A673 (cell line): Measurements from ENCODE around the gene UBE2E2. TPM values are rescaled to one million over a fixed set of nuclear protein-coding genes. Genes with fewer than 3 reads are reported as not detected.
"Not testable (repeated sequence)": the region's sequence is repeated elsewhere in the genome, so short reads cannot be mapped to it uniquely, and the experiment has no call there.

Experiments used
- BruUV-seq: library from RNA; stranded (reverse); fragments of 400-500 nt; replicated peaks from 2 replicates; lab custom pipeline; 2021; lab: Mats Ljungman, UMichigan
- CTCF ChIA-PET: fragments of 300-600 bp; sonication (Branson Sonifier 250); formaldehyde crosslinking; loops from one replicate; lab custom pipeline; 2022; ENCODE audit warnings: antibody characterized with exemption; lab: Charles Lee
- POLR2A ChIA-PET: fragments of 300-600 bp; sonication (Branson Sonifier 250); formaldehyde crosslinking; loops from one replicate; lab custom pipeline; 2022; ENCODE audit warnings: antibody characterized with exemption; ENCODE audit not compliant: low non-redundant PET; lab: Charles Lee
- DNase-seq: peaks from one replicate; pipeline ENCODE4 v3.0.0-alpha.2; 2015; ENCODE audit warnings: low spot score
- H3K27ac ChIP-seq: fragments of 200-600 bp; sonication (generic); 2 replicates; pipeline ENCODE4 v1.5.1; 2016; ENCODE audit warnings: mixed run types, low read depth, mild to moderate bottlenecking, mixed read lengths, antibody characterized with exemption, low read length; ENCODE audit not compliant: poor library complexity, severe bottlenecking
- H3K27me3 ChIP-seq: fragments of 200-600 bp; sonication (generic); replicated peaks from 2 replicates; pipeline ENCODE4 v1.6.1; 2017; ENCODE audit warnings: mixed run types, low read depth, mild to moderate bottlenecking, mixed read lengths, antibody characterized with exemption, low read length; ENCODE audit not compliant: insufficient read depth, poor library complexity
- H3K36me3 ChIP-seq: fragments of 200-600 bp; sonication (generic); 2 replicates; pipeline ENCODE4 v1.6.1; 2016; ENCODE audit warnings: mixed run types, mild to moderate bottlenecking, mixed read lengths, antibody characterized with exemption, low read length; ENCODE audit not compliant: insufficient read depth, poor library complexity, severe bottlenecking
- H3K4me1 ChIP-seq: fragments of 200-600 bp; sonication (generic); 2 replicates; pipeline ENCODE4 v1.6.1; 2017; ENCODE audit warnings: mixed run types, mild to moderate bottlenecking, mixed read lengths, antibody characterized with exemption, low read length; ENCODE audit not compliant: insufficient read depth, poor library complexity, severe bottlenecking
- H3K4me3 ChIP-seq: fragments of 200-600 bp; sonication (generic); 2 replicates; pipeline ENCODE4 v1.5.1; 2016; ENCODE audit warnings: low read depth, mixed run types, mild to moderate bottlenecking, mixed read lengths, low read length; ENCODE audit not compliant: poor library complexity, severe bottlenecking
- H3K9me3 ChIP-seq: fragments of 200-600 bp; sonication (generic); 2 replicates; pipeline ENCODE4 v1.6.1; 2016; ENCODE audit warnings: mixed run types, low read depth, mild to moderate bottlenecking, mixed read lengths, antibody characterized with exemption, low read length; ENCODE audit not compliant: poor library complexity, severe bottlenecking
- EZH2 ChIP-seq: fragments of 200-600 bp; sonication (generic); IDR thresholded peaks from 2 replicates; pipeline ENCODE4 v1.6.1; 2017; ENCODE audit warnings: borderline replicate concordance, low read depth, mild to moderate bottlenecking, mixed read lengths, antibody characterized with exemption, low read length; ENCODE audit not compliant: poor library complexity, severe bottlenecking
- intact Hi-C: fragments of 100-400 bp; cut with micrococcal nuclease; formaldehyde crosslinking; loops from one replicate; pipeline ENCODE4 v1.10.0; 2022; ENCODE audit not compliant: unreplicated experiment
- total RNA-seq: library from RNA; stranded (reverse); gene quantifications from 2 replicates; pipeline ENCODE4 v1.2.3, GENCODE V29; 2021
- TF ChIP-seq, protein P1 (sequence below): fragments of 300-800, 200-600 bp; sonication (generic); conservative IDR thresholded peaks from 2 replicates; pipeline ENCODE4 v1.5.1; 2017; ENCODE audit warnings: low read depth, mild to moderate bottlenecking, antibody characterized with exemption, low read length, moderate library complexity, mixed read lengths

Gene UBE2E2
- total RNA-seq, 1 experiment from 2014 or later: 2.0 TPM

DNA sequence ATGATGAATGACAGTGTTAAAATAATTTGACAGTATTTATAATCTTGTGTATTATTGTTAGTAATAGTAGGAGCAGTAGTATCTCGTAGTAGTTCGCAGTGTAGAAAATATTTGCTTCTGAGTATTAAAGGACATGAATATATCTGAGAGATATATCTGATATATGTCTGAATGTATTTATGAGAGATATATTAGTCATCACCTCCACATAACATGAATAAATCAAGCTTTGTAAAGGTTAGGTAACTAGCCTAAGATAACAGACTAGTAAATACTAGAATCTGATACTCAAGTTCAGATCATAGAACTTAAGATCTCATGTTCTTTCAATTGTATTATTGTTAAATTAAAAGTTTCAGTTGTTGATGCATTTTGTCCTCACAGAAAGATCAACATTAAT lies 130.5 kb downstream of the UBE2E2 start:
- H3K27me3 ChIP-seq: peaks cover 9% of the 10 kb centered on the region
- H3K4me1 ChIP-seq: no peaks in the 10 kb centered on the region
- H3K4me3 ChIP-seq: no peak overlapping the region
- BruUV-seq: no TSS peak
- TF ChIP-seq EZH2: no peak
- TF ChIP-seq, protein P1, sequence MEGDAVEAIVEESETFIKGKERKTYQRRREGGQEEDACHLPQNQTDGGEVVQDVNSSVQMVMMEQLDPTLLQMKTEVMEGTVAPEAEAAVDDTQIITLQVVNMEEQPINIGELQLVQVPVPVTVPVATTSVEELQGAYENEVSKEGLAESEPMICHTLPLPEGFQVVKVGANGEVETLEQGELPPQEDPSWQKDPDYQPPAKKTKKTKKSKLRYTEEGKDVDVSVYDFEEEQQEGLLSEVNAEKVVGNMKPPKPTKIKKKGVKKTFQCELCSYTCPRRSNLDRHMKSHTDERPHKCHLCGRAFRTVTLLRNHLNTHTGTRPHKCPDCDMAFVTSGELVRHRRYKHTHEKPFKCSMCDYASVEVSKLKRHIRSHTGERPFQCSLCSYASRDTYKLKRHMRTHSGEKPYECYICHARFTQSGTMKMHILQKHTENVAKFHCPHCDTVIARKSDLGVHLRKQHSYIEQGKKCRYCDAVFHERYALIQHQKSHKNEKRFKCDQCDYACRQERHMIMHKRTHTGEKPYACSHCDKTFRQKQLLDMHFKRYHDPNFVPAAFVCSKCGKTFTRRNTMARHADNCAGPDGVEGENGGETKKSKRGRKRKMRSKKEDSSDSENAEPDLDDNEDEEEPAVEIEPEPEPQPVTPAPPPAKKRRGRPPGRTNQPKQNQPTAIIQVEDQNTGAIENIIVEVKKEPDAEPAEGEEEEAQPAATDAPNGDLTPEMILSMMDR: no peak
- no peaks in the 10 kb centered on the region for H3K9me3 ChIP-seq
- no peak overlapping the region for H3K27ac ChIP-seq
- intact Hi-C loops: no loop called here
- DNase-seq: no peak
- POLR2A ChIA-PET: no interaction called here
- no peaks in the 10 kb centered on the region for H3K36me3 ChIP-seq
- CTCF ChIA-PET: no interaction called here

DNA sequence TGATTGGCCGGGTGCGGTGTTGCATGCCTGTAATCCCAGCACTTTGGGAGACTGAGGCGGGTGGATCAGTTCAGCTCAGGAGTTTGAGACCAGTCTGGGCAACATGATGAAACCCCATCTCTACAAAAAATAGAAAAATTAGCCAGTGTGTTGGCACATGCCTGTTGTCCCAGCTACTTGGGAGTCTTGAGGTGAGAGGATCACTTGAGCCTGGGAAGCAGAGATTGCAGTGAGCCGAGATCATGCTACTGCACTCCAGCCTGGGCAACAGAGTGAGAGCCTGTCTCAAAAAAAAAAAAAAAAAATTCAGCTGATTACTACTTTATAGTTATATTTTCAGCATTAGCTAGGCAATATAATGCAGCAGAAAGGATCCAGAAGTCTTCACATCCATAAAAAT lies 133.7 kb downstream of the UBE2E2 start:
- CTCF ChIA-PET, H3K36me3 ChIP-seq, POLR2A ChIA-PET, BruUV-seq, H3K4me3 ChIP-seq, H3K27me3 ChIP-seq, H3K27ac ChIP-seq, intact Hi-C loops, H3K4me1 ChIP-seq, H3K9me3 ChIP-seq, DNase-seq: not testable (repeated sequence)

DNA sequence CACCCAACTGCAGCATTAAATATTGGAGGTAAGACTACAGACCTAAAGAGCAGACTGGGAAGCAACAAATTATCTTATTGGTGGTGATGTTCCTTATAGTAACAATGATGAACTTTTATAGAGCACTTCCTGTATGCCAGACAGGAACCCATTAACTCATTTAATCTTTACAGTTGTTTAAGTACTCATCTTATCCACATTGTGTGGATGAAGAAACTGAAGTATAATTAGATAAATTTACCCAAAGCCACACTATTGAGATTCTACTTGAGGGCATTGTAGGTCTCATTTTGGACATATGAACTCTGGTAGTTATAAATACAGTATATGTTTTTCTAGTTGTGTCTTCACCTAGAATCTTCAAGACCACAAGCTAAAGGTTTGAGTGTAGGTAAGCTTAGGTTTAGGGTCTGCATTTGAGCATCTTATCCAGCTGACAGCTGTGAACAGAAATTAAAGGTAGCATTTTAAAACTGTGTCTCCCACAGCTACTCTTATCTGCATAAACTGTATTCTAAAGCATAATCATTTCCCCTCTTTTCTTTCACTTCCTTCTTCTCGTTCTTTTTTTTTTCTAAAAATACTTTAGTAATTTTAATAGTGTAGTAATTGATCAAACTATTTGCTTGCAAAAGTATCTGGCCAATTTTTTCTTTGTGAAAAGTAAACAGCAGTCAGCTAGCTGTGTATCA lies 138.2 kb downstream of the UBE2E2 start:
- no peak overlapping the region for H3K27ac ChIP-seq
- H3K4me1 ChIP-seq: no peaks in the 10 kb centered on the region
- no peaks in the 10 kb centered on the region for H3K9me3 ChIP-seq
- TF ChIP-seq, protein P1: no peak
- TF ChIP-seq EZH2: no peak
- intact Hi-C loops: no loop called here
- ChIA-PET POLR2A (no interaction called here), CTCF (no interaction called here)
- H3K27me3 ChIP-seq: no peaks in the 10 kb centered on the region
- no peaks in the 10 kb centered on the region for H3K36me3 ChIP-seq
- H3K4me3 ChIP-seq: no peak overlapping the region
- BruUV-seq: no TSS peak
- DNase-seq: peak; percentile 5

DNA sequence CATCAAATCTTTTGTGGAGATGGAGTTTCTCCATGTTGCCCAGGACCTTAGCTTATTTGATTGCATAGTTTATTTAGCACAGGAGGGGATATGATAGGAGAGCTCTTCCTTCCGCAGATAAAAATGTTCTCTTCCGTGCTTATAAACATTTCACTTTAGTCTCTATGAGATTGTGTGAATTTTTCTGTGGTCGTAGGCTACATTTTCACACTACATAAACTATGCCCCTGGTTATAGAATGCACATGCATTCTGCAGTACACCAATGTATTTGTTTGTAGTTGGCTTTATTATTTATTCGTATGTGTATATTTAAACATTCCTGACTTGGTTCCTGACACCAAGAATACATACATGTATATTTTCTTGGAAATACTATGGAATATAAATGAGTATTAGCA lies 139.2 kb downstream of the UBE2E2 start:
- H3K4me3 ChIP-seq: no peak overlapping the region
- BruUV-seq: no TSS peak
- DNase-seq: no peak
- ChIA-PET CTCF (no interaction called here), POLR2A (no interaction called here)
- intact Hi-C loops: no loop called here
- H3K4me1 ChIP-seq: no peaks in the 10 kb centered on the region
- no peak overlapping the region for H3K27ac ChIP-seq
- H3K9me3 ChIP-seq: no peaks in the 10 kb centered on the region
- no peak for TF ChIP-seq EZH2
- TF ChIP-seq, protein P1: no peak
- no peaks in the 10 kb centered on the region for H3K27me3 ChIP-seq
- no peaks in the 10 kb centered on the region for H3K36me3 ChIP-seq
